Inflammatory macrophage treated with lipopolysaccharide for 1 hour (primary cell): Measurements from ENCODE around the gene CLASP2.
"Not testable (repeated sequence)": the region's sequence is repeated elsewhere in the genome, so short reads cannot be mapped to it uniquely, and the experiment has no call there.

Experiments used
- DNase-seq, 2 donors: peaks; one replicate each; pipeline ENCODE4 v3.0.0-alpha.2; 2020 to 2022

The CLASP2 gene

GRCh38 chr3:33687406-33688010, 30.5 kb downstream of the CLASP2 start:
- DNase-seq, result no peak

GRCh38 chr3:33682770-33683169, 35.3 kb downstream of the CLASP2 start:
- DNase-seq, result no peak

- DNase-seq, result no peak
These were observed 36.4 kb downstream of the CLASP2 start for GRCh38 chr3:33681667-33682066.

- DNase-seq, result no peak
These were observed 40.0 kb downstream of the CLASP2 start for GRCh38 chr3:33678073-33678472.

- DNase-seq, result not testable (repeated sequence)
These were observed 44.6 kb downstream of the CLASP2 start for GRCh38 chr3:33673436-33673835.

GRCh38 chr3:33668618-33669017, 49.4 kb downstream of the CLASP2 start:
- no peak for DNase-seq

- peak in 1 of 2 donors; percentile 4 for DNase-seq
These were observed 52.8 kb downstream of the CLASP2 start for GRCh38 chr3:33665294-33665693.

GRCh38 chr3:33664195-33664594, 53.9 kb downstream of the CLASP2 start:
- peak; percentile 85 to 87 for DNase-seq

GRCh38 chr3:33663042-33663441, 55.0 kb downstream of the CLASP2 start:
- no peak for DNase-seq

GRCh38 chr3:33659856-33660434, 58.1 kb downstream of the CLASP2 start:
- no peak for DNase-seq

GRCh38 chr3:33658991-33659848, 58.8 kb downstream of the CLASP2 start:
- peak; percentile 24 to 30 for DNase-seq

GRCh38 chr3:33658621-33658990, 59.4 kb downstream of the CLASP2 start:
- no peak for DNase-seq

- no peak for DNase-seq
These were observed 60.0 kb downstream of the CLASP2 start for GRCh38 chr3:33658039-33658438.

- no peak for DNase-seq
These were observed 65.3 kb downstream of the CLASP2 start for GRCh38 chr3:33652736-33653135.

GRCh38 chr3:33651101-33651500, 67.0 kb downstream of the CLASP2 start:
- DNase-seq, result not testable (repeated sequence)

GRCh38 chr3:33650495-33650894, 67.6 kb downstream of the CLASP2 start:
- no peak for DNase-seq

GRCh38 chr3:33648793-33649192, 69.3 kb downstream of the CLASP2 start:
- no peak for DNase-seq

- DNase-seq, result no peak
These were observed 71.6 kb downstream of the CLASP2 start for GRCh38 chr3:33646406-33646805.

- no peak for DNase-seq
These were observed 72.9 kb downstream of the CLASP2 start for GRCh38 chr3:33645060-33645647.

GRCh38 chr3:33644582-33644981, 73.5 kb downstream of the CLASP2 start:
- no peak for DNase-seq

- DNase-seq, result no peak
These were observed 75.2 kb downstream of the CLASP2 start for GRCh38 chr3:33642806-33643205.

GRCh38 chr3:33639889-33640288, 78.2 kb downstream of the CLASP2 start:
- no peak for DNase-seq

- no peak for DNase-seq
These were observed 80.6 kb downstream of the CLASP2 start for GRCh38 chr3:33637482-33637881.
